Mucosa of rectum (tissue), 2 donors: ENCODE data around the gene LHPP.

Source experiments
- H3K27ac ChIP-seq, 2 donors: one replicate each; pipeline ENCODE4 v1.7.0; 2013; ENCODE audit warnings: inconsistent platforms in 2 of 2, low read depth in 2 of 2, low read length in 2 of 2
- H3K27me3 ChIP-seq, 2 donors: one replicate each; pipeline ENCODE4 v1.7.0; 2013; ENCODE audit warnings: low read length in 2 of 2; ENCODE audit not compliant: control insufficient read depth in 2 of 2, insufficient read depth in 2 of 2
- H3K36me3 ChIP-seq, 2 donors: one replicate each; pipeline ENCODE4 v1.7.0; 2013; ENCODE audit warnings: low read length in 2 of 2; ENCODE audit not compliant: control insufficient read depth in 2 of 2, insufficient read depth in 2 of 2
- H3K4me1 ChIP-seq, 2 donors: one replicate each; pipeline ENCODE4 v1.7.0; 2013; ENCODE audit warnings: low read length in 2 of 2, mild to moderate bottlenecking in 1 of 2; ENCODE audit not compliant: control insufficient read depth in 2 of 2, insufficient read depth in 2 of 2
- H3K4me3 ChIP-seq, 2 donors: one replicate each; pipeline ENCODE4 v1.7.0; 2013; ENCODE audit warnings: low read length in 2 of 2
- H3K9ac ChIP-seq, 2 donors: one replicate each; pipeline ENCODE4 v1.7.0; 2013; ENCODE audit warnings: low read length in 2 of 2, low read depth in 1 of 2, mild to moderate bottlenecking in 1 of 2
- H3K9me3 ChIP-seq, 2 donors: one replicate each; pipeline ENCODE4 v1.7.0; 2013; ENCODE audit warnings: low read length in 2 of 2; ENCODE audit not compliant: control insufficient read depth in 2 of 2
- donor health status: healthy.
- donor health status: Normal muscosa, but diverticular disease.

The LHPP gene

GRCh38 chr10:124534231-124534798 is 72.7 kb downstream of the LHPP start:
- Histone ChIP-seq H3K9me3 (no peaks in the 10 kb centered on the region), H3K27ac (no peak overlapping the region), H3K4me3 (no peak overlapping the region), H3K4me1 (peaks cover 0 to 5% of the 10 kb centered on the region in 2 donors), H3K9ac (no peak overlapping the region), H3K36me3 (no peaks in the 10 kb centered on the region), H3K27me3 (no peaks in the 10 kb centered on the region)

GRCh38 chr10:124534826-124535601 is 73.4 kb downstream of the LHPP start:
- H3K27me3 ChIP-seq = no peaks in the 10 kb centered on the region
- no peaks in the 10 kb centered on the region for H3K36me3 ChIP-seq
- no peak overlapping the region for H3K9ac ChIP-seq
- H3K4me3 ChIP-seq = no peak overlapping the region
- H3K9me3 ChIP-seq = no peaks in the 10 kb centered on the region
- H3K4me1 ChIP-seq = peaks cover 0 to 4% of the 10 kb centered on the region in 2 donors
- H3K27ac ChIP-seq = no peak overlapping the region

GRCh38 chr10:124535731-124536495 is 74.3 kb downstream of the LHPP start:
- H3K9ac ChIP-seq = no peak overlapping the region
- no peaks in the 10 kb centered on the region for H3K9me3 ChIP-seq
- H3K27ac ChIP-seq = no peak overlapping the region
- no peak overlapping the region for H3K4me3 ChIP-seq
- no peaks in the 10 kb centered on the region for H3K4me1 ChIP-seq
- H3K36me3 ChIP-seq = no peaks in the 10 kb centered on the region
- no peaks in the 10 kb centered on the region for H3K27me3 ChIP-seq

GRCh38 chr10:124536496-124537050 is 75.0 kb downstream of the LHPP start:
- Histone ChIP-seq H3K27ac (no peak overlapping the region), H3K4me1 (no peaks in the 10 kb centered on the region)

GRCh38 chr10:124537166-124537725 is 75.6 kb downstream of the LHPP start:
- Histone ChIP-seq H3K27ac (no peak overlapping the region), H3K9ac (no peak overlapping the region), H3K4me3 (no peak overlapping the region), H3K4me1 (no peaks in the 10 kb centered on the region), H3K27me3 (no peaks in the 10 kb centered on the region), H3K36me3 (no peaks in the 10 kb centered on the region), H3K9me3 (no peaks in the 10 kb centered on the region)

More at GRCh38 chr10:124536496-124537050, 75.0 kb downstream of the LHPP start:
- no peaks in the 10 kb centered on the region for H3K9me3 ChIP-seq
- no peaks in the 10 kb centered on the region for H3K36me3 ChIP-seq
- H3K9ac ChIP-seq = no peak overlapping the region
- H3K4me3 ChIP-seq = no peak overlapping the region
- H3K27me3 ChIP-seq = no peaks in the 10 kb centered on the region

GRCh38 chr10:124537891-124538290 is 76.3 kb downstream of the LHPP start:
- no peaks in the 10 kb centered on the region for H3K27me3 ChIP-seq
- H3K4me1 ChIP-seq = no peaks in the 10 kb centered on the region
- H3K9ac ChIP-seq = no peak overlapping the region
- H3K27ac ChIP-seq = no peak overlapping the region
- no peak overlapping the region for H3K4me3 ChIP-seq
- H3K36me3 ChIP-seq = no peaks in the 10 kb centered on the region
- no peaks in the 10 kb centered on the region for H3K9me3 ChIP-seq

GRCh38 chr10:124538706-124539105 is 77.1 kb downstream of the LHPP start:
- Histone ChIP-seq H3K4me1 (no peaks in the 10 kb centered on the region), H3K36me3 (no peaks in the 10 kb centered on the region), H3K27ac (no peak overlapping the region), H3K9ac (no peak overlapping the region), H3K4me3 (no peak overlapping the region), H3K27me3 (no peaks in the 10 kb centered on the region), H3K9me3 (no peaks in the 10 kb centered on the region)

GRCh38 chr10:124539935-124540641 is 78.5 kb downstream of the LHPP start:
- Histone ChIP-seq H3K9ac (no peak overlapping the region), H3K4me1 (no peaks in the 10 kb centered on the region), H3K27ac (no peak overlapping the region), H3K9me3 (no peaks in the 10 kb centered on the region), H3K36me3 (no peaks in the 10 kb centered on the region), H3K27me3 (no peaks in the 10 kb centered on the region), H3K4me3 (no peak overlapping the region)

- Histone ChIP-seq H3K9ac (no peak overlapping the region), H3K4me3 (no peak overlapping the region), H3K27ac (no peak overlapping the region), H3K27me3 (no peaks in the 10 kb centered on the region), H3K9me3 (no peaks in the 10 kb centered on the region), H3K4me1 (no peaks in the 10 kb centered on the region), H3K36me3 (no peaks in the 10 kb centered on the region)
Observed at GRCh38 chr10:124541076-124541903, 79.7 kb downstream of the LHPP start.
